IPS-18a (cell line): ENCODE results near the gene MOB1A.
A peak's percentile ranks its signal among the peaks of the same experiment; 100 is the strongest.

Source experiments
- H3K27ac ChIP-seq: one replicate; pipeline ENCODE4 v1.5.1; 2013; ENCODE audit warnings: low read length
- H3K27me3 ChIP-seq: one replicate; pipeline ENCODE4 v1.6.1; 2013; ENCODE audit warnings: mild to moderate bottlenecking, low read length; ENCODE audit not compliant: control insufficient read depth, insufficient read depth
- H3K36me3 ChIP-seq: one replicate; pipeline ENCODE4 v1.6.1; 2013; ENCODE audit warnings: low read depth, low read length; ENCODE audit not compliant: control insufficient read depth
- H3K4me1 ChIP-seq: one replicate; pipeline ENCODE4 v1.6.1; 2013; ENCODE audit warnings: low read depth, low read length; ENCODE audit not compliant: control insufficient read depth
- H3K4me3 ChIP-seq: one replicate; pipeline ENCODE4 v1.5.1; 2013; ENCODE audit warnings: low read length
- H3K9ac ChIP-seq: one replicate; pipeline ENCODE4 v1.6.1; 2013; ENCODE audit warnings: mild to moderate bottlenecking, low read length, moderate library complexity
- H3K9me3 ChIP-seq: one replicate; pipeline ENCODE4 v1.6.1; 2013; ENCODE audit warnings: low read depth, low read length; ENCODE audit not compliant: control insufficient read depth

The MOB1A gene

GRCh38 chr2:74178211-74179062 lies at the start of gene MOB1A:
Gene MOB1A, minus strand, starts transcription at chr2:74178879. Its CDS starts 205 bp downstream, at chr2:74178674.
- peak within 1 kb of the TSS; percentile 79 for H3K4me3 ChIP-seq
- no peaks in the 10 kb centered on the region for H3K9me3 ChIP-seq
- H3K36me3 ChIP-seq, result peaks cover 3% of the 10 kb centered on the region
- H3K4me1 ChIP-seq, result no peaks in the 10 kb centered on the region
- peak within 1 kb of the TSS; percentile 90 for H3K9ac ChIP-seq
- no peaks in the 10 kb centered on the region for H3K27me3 ChIP-seq
- peak within 1 kb of the TSS; percentile 0 for H3K27ac ChIP-seq

GRCh38 chr2:74227646-74228045 lies 49.0 kb upstream of the MOB1A start:
- Histone ChIP-seq H3K9ac (no peak overlapping the region), H3K4me3 (no peak overlapping the region), H3K27ac (no peak overlapping the region), H3K4me1 (no peaks in the 10 kb centered on the region), H3K36me3 (no peaks in the 10 kb centered on the region), H3K9me3 (no peaks in the 10 kb centered on the region), H3K27me3 (no peaks in the 10 kb centered on the region)

DNA sequence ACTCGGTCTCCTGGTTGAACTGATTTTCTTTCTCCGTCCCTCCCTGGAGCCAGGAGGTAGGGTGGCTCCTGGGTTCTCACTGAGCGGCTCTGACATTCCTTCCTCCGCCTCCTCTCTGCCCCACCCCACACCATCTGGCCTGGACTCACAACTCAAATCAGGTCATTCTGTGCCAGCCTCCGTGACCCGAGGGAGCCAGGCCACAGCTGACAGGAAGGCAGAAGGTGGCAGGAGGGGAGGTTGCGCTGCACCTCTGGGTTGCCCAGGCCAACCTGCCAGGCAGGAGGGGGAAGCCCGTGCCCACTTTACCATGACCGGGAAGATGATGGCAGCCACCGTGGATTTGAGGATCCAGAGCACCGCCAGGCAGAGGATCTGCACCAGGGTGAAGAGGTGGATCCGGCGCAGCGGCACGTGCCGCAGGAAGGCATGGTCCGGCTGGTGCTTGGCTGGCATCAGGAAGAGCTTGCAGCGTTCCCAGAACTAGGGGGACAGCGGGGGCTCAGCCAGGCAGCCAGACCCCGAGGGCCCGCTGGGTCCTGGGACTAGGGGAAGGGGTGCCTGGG lies 48.1 kb upstream of the MOB1A start:
- Histone ChIP-seq H3K4me1 (no peaks in the 10 kb centered on the region), H3K36me3 (no peaks in the 10 kb centered on the region), H3K4me3 (no peak overlapping the region), H3K9me3 (no peaks in the 10 kb centered on the region), H3K9ac (no peak overlapping the region), H3K27me3 (no peaks in the 10 kb centered on the region), H3K27ac (no peak overlapping the region)

GRCh38 chr2:74225698-74226459 lies 47.2 kb upstream of the MOB1A start:
- Histone ChIP-seq H3K27me3 (no peaks in the 10 kb centered on the region), H3K36me3 (no peaks in the 10 kb centered on the region), H3K4me3 (no peak overlapping the region), H3K27ac (no peak overlapping the region), H3K4me1 (no peaks in the 10 kb centered on the region), H3K9me3 (no peaks in the 10 kb centered on the region), H3K9ac (no peak overlapping the region)

GRCh38 chr2:74223941-74224770 lies 45.5 kb upstream of the MOB1A start:
- Histone ChIP-seq H3K4me3 (no peak overlapping the region), H3K36me3 (no peaks in the 10 kb centered on the region), H3K27ac (no peak overlapping the region), H3K9ac (no peak overlapping the region), H3K9me3 (no peaks in the 10 kb centered on the region), H3K4me1 (no peaks in the 10 kb centered on the region), H3K27me3 (no peaks in the 10 kb centered on the region)

GRCh38 chr2:74222300-74222650 lies 43.6 kb upstream of the MOB1A start:
- no peak overlapping the region for H3K27ac ChIP-seq

DNA sequence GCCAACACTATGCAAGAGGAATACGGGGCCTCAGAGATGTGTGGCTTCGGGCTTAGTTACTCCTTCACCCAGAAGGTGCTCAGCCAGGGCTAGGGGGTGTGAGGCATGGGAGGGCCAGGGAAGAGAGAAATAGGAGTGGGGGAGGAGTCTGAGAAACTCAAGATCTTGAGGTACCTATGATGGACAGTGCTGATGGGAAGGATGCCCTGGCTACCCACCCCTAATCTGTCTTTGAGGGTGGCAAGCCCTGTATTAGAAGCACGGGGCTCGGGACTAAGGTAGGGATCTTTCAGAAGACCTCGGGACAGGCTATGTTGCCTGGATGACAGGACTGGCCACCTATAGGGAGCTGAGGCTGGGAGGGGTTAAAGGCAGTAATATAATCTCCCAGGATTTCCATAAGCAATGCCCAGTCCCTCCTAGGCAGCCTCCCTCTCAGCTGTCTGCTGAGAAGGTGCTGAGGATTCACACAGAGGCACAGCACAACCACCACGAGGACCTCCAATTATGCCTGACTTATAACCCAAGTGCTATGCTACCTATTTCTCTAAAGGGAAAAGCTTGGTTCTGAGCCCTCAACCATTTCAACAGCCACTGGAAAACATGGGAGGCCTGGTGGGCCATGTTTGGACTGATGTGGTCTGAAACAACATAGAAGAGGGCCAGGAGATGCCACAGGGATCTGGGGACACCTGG lies 43.1 kb upstream of the MOB1A start:
- peaks cover 20% of the 10 kb centered on the region for H3K36me3 ChIP-seq
- H3K27ac ChIP-seq, result no peak overlapping the region
- no peaks in the 10 kb centered on the region for H3K9me3 ChIP-seq
- no peaks in the 10 kb centered on the region for H3K4me1 ChIP-seq
- H3K27me3 ChIP-seq, result no peaks in the 10 kb centered on the region
- H3K4me3 ChIP-seq, result no peak overlapping the region
- H3K9ac ChIP-seq, result no peak overlapping the region

More at GRCh38 chr2:74222300-74222650, 43.6 kb upstream of the MOB1A start:
- no peak overlapping the region for H3K9ac ChIP-seq
- no peaks in the 10 kb centered on the region for H3K9me3 ChIP-seq
- no peaks in the 10 kb centered on the region for H3K27me3 ChIP-seq
- no peaks in the 10 kb centered on the region for H3K4me1 ChIP-seq
- H3K36me3 ChIP-seq, result peaks cover 15% of the 10 kb centered on the region
- H3K4me3 ChIP-seq, result no peak overlapping the region

GRCh38 chr2:74221091-74221490 lies 42.4 kb upstream of the MOB1A start:
- H3K27ac ChIP-seq, result no peak overlapping the region
- H3K36me3 ChIP-seq, result peaks cover 24% of the 10 kb centered on the region
- H3K4me1 ChIP-seq, result no peaks in the 10 kb centered on the region

DNA sequence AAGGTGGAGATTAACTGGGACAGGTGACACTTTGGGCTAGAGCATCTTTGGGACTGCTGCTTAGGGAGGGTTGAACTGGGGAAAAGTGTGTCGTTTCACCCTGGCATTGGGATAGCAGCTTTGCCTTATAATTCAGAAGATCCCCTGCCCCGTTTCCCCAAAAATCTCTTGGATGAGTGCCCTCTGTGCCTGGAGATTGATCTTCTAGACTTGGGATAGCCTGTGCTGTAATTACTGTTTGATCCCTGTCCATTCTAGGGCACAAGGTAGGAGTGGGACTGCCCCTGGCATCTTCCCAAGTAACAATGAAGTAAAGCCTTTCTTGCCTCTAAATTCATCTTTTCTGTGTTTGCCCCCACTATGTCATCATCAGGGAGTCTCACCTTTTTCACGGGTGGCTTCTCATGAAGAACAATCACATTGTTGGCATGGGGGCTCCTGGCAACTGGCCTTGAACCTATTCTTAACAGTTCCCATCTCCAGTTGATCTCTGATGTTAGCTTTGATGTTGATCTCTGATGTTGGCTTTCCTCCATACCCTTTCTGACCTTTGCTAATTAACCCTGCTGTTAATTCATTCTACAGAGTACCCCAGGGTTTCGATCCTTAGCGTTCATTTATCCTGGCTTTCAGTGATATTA lies 41.3 kb upstream of the MOB1A start:
- H3K27me3 ChIP-seq, result no peaks in the 10 kb centered on the region
- no peak overlapping the region for H3K27ac ChIP-seq
- no peak overlapping the region for H3K9ac ChIP-seq
- H3K4me3 ChIP-seq, result no peak overlapping the region
- H3K4me1 ChIP-seq, result no peaks in the 10 kb centered on the region
- H3K36me3 ChIP-seq, result peaks cover 34% of the 10 kb centered on the region
- no peaks in the 10 kb centered on the region for H3K9me3 ChIP-seq

More at GRCh38 chr2:74221091-74221490, 42.4 kb upstream of the MOB1A start:
- Histone ChIP-seq H3K27me3 (no peaks in the 10 kb centered on the region), H3K4me3 (no peak overlapping the region), H3K9me3 (no peaks in the 10 kb centered on the region), H3K9ac (no peak overlapping the region)

DNA sequence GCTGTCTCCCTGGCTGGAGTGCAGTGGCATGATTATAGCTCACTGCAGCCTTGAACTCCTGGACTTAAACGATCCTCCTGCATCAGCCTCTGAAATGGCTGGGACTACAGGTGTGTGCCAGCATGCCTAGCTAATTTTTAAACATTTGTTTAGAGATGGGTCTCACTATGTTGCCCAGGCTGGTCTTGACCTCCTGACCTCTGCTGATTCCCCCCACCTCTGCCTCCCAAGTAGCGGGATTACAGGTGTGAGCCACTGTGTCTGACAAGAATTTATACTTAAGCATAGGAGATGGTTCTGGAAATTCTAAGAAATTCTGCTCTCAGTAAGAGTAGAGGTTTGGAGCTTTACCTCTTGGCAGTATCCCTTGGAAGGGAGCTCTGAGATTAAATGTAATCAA lies 38.0 kb upstream of the MOB1A start:
- Histone ChIP-seq H3K36me3 (peaks cover 66% of the 10 kb centered on the region), H3K4me1 (no peaks in the 10 kb centered on the region), H3K27me3 (no peaks in the 10 kb centered on the region), H3K4me3 (no peak overlapping the region), H3K9ac (no peak overlapping the region), H3K9me3 (no peaks in the 10 kb centered on the region), H3K27ac (no peak overlapping the region)
